CD14-positive monocyte (primary cell): ENCODE measurements around the gene ZNF467. TPM values are rescaled to one million over a fixed set of nuclear protein-coding genes. Genes with fewer than 3 reads are reported as not detected.

ENCODE experiments used
- DNase-seq, 3 donors: peaks; one replicate each; pipeline ENCODE4 v3.0.0-alpha.2; 2011 to 2022
- H2AFZ ChIP-seq: 2 replicates; pipeline ENCODE4 v1.6.0; 2012; ENCODE audit warnings: mild to moderate bottlenecking, low read depth, low read length, inconsistent platforms; ENCODE audit not compliant: insufficient read depth, poor library complexity, severe bottlenecking
- H3K27ac ChIP-seq, 2 donors: 1 replicate in 1 of 2; 2 replicates in 1 of 2; pipeline ENCODE4 v1.5.1; 2012 to 2013; ENCODE audit warnings: low read length in 2 of 2, control low read depth in 1 of 2, inconsistent platforms in 1 of 2, low read depth in 1 of 2, mild to moderate bottlenecking in 1 of 2
- H3K27me3 ChIP-seq, 2 donors: one replicate each; pipeline versions ENCODE4 v1.6.0 to v1.6.1; 2011 to 2013; ENCODE audit warnings: low read length in 2 of 2; ENCODE audit not compliant: control insufficient read depth in 2 of 2, insufficient read depth in 2 of 2
- H3K36me3 ChIP-seq, 2 donors: replicated peaks in 1 of 2; 1 replicate in 1 of 2; 2 replicates in 1 of 2; pipeline versions ENCODE4 v1.5.1 to v1.6.1; 2012 to 2013; ENCODE audit warnings: low read length in 2 of 2, control low read depth in 1 of 2, inconsistent platforms in 1 of 2, mild to moderate bottlenecking in 1 of 2; ENCODE audit not compliant: insufficient read depth in 2 of 2, control insufficient read depth in 1 of 2
- H3K4me1 ChIP-seq, 2 donors: 1 replicate in 1 of 2; 2 replicates in 1 of 2; pipeline versions ENCODE4 v1.5.1 to v1.6.1; 2012 to 2013; ENCODE audit warnings: low read length in 2 of 2, control low read depth in 1 of 2, inconsistent platforms in 1 of 2, mild to moderate bottlenecking in 1 of 2, moderate library complexity in 1 of 2; ENCODE audit not compliant: insufficient read depth in 2 of 2, control insufficient read depth in 1 of 2
- H3K4me2 ChIP-seq: replicated peaks from 2 replicates; pipeline ENCODE3; 2012; ENCODE audit warnings: low read length, moderate library complexity, mild to moderate bottlenecking; ENCODE audit not compliant: poor library complexity, severe bottlenecking; ENCODE audit errors: extremely low read depth
- H3K4me3 ChIP-seq, 3 experiments: fragments of 200-600 bp in 1 of 3; sonication (generic) in 1 of 3; replicated peaks in 1 of 3; 1 replicate in 2 of 3; 2 replicates in 1 of 3; pipeline ENCODE4 v1.5.1; 2011 to 2013; ENCODE audit warnings: low read length in 3 of 3, mild to moderate bottlenecking in 3 of 3, control low read depth in 2 of 3, low read depth in 2 of 3, inconsistent platforms in 1 of 3, moderate library complexity in 1 of 3
- H3K79me2 ChIP-seq: 2 replicates; pipeline ENCODE4 v1.6.0; 2012; ENCODE audit warnings: mild to moderate bottlenecking, control low read depth, inconsistent platforms, low read length, moderate library complexity; ENCODE audit not compliant: insufficient read depth
- H3K9ac ChIP-seq: 2 replicates; pipeline ENCODE4 v1.6.0; 2017; ENCODE audit warnings: low read length, mild to moderate bottlenecking; ENCODE audit not compliant: insufficient read depth, poor library complexity, severe bottlenecking
- H3K9me3 ChIP-seq, 2 donors: replicated peaks in 1 of 2; 1 replicate in 1 of 2; 2 replicates in 1 of 2; pipeline versions ENCODE4 v1.5.1 to v1.6.1; 2012 to 2013; ENCODE audit warnings: low read length in 2 of 2, control low read depth in 1 of 2; ENCODE audit not compliant: control insufficient read depth in 1 of 2, insufficient read depth in 1 of 2
- H4K20me1 ChIP-seq: 2 replicates; pipeline ENCODE4 v1.6.0; 2012; ENCODE audit warnings: mild to moderate bottlenecking, low read length, control low read depth, moderate library complexity; ENCODE audit not compliant: insufficient read depth
- H3K27ac Mint-ChIP-seq, 7 donors: one replicate each; pipeline ENCODE4 v1.8.0; 2020; ENCODE audit warnings: mild to moderate bottlenecking in 7 of 7, mixed read lengths in 7 of 7, moderate library complexity in 6 of 7, inconsistent platforms in 2 of 7
- H3K27me3 Mint-ChIP-seq, 3 donors: one replicate each; pipeline ENCODE4 v1.8.0; 2021 to 2022; ENCODE audit warnings: low read depth in 3 of 3, mild to moderate bottlenecking in 3 of 3, mixed read lengths in 3 of 3, moderate library complexity in 3 of 3, inconsistent platforms in 1 of 3
- H3K36me3 Mint-ChIP-seq, 2 donors: one replicate each; pipeline ENCODE4 v1.8.0; 2020; ENCODE audit warnings: mixed read lengths in 2 of 2, inconsistent platforms in 1 of 2, mild to moderate bottlenecking in 1 of 2
- H3K4me1 Mint-ChIP-seq: one replicate; pipeline ENCODE4 v1.8.0; 2020; ENCODE audit warnings: mild to moderate bottlenecking, mixed read lengths
- H3K4me3 Mint-ChIP-seq, 2 donors: one replicate each; pipeline ENCODE4 v1.8.0; 2020; ENCODE audit warnings: mild to moderate bottlenecking in 2 of 2, mixed read lengths in 2 of 2, moderate library complexity in 1 of 2
- H3K9me3 Mint-ChIP-seq, 7 donors: one replicate each; pipeline ENCODE4 v1.8.0; 2020 to 2022; ENCODE audit warnings: mixed read lengths in 7 of 7, mild to moderate bottlenecking in 6 of 7, moderate library complexity in 6 of 7, inconsistent platforms in 2 of 7
- CTCF ChIP-seq: fragments of 200-600 bp; IDR thresholded peaks from one replicate; pipeline ENCODE4 v1.8.0; 2022; ENCODE audit warnings: antibody characterized with exemption, mild to moderate bottlenecking
- WGBS: methylation state at CpG from one replicate; pipeline ENCODE4 v1.1.5; 2013; ENCODE audit warnings: missing lambda C conversion rate; ENCODE audit not compliant: insufficient coverage; 5-methylcytosine and 5-hydroxymethylcytosine counted together
- intact Hi-C, 2 donors: fragments of 100-400 bp; cut with micrococcal nuclease; formaldehyde crosslinking; loops; one replicate each; pipeline versions ENCODE4 v1.15.0 to v1.15.1; 2023
- polyA plus RNA-seq, 3 donors: library from polyadenylated mRNA; depleted of rRNA in 1 of 3; unstranded in 2 of 3; stranded (reverse) in 1 of 3; fragments of 300-500 nt in 2 of 3; fragments of >200 nt in 1 of 3; fragmentation: Illumina TruSeq in 2 of 3; gene quantifications; 1 replicate in 2 of 3; 2 replicates in 1 of 3; pipeline ENCODE4 v1.2.3, GENCODE V29; 2012 to 2021

Gene ZNF467
- polyA plus RNA-seq, 3 donors = 43.4 to 100 (median 52.8) TPM

GRCh38 chr7:149787428-149788299 lies 14.3 kb upstream of the ZNF467 start:
- Mint-ChIP-seq H3K36me3 (no peaks in the 10 kb centered on the region), H3K27me3 (peaks cover 27 to 42% (median 42%) of the 10 kb centered on the region in 3 donors), H3K27ac (no peak overlapping the region), H3K4me3 (peak overlapping the region in 1 of 2 donors; percentile 59), H3K4me1 (peaks cover 8% of the 10 kb centered on the region), H3K9me3 (peaks cover 0 to 3% (median 0%) of the 10 kb centered on the region in 7 donors)
- Histone ChIP-seq H3K27me3 (peaks cover 3 to 39% of the 10 kb centered on the region in 2 donors), H2AFZ (peak overlapping the region; percentile 21), H3K36me3 (no peaks in the 10 kb centered on the region), H3K4me3 (no peak overlapping the region), H3K79me2 (no peaks in the 10 kb centered on the region), H3K9me3 (no peaks in the 10 kb centered on the region), H4K20me1 (no peaks in the 10 kb centered on the region), H3K4me1 (peaks cover 12 to 19% of the 10 kb centered on the region in 2 donors), H3K27ac (no peak overlapping the region), H3K4me2 (peak overlapping the region; percentile 12), H3K9ac (no peak overlapping the region)
- DNase-seq = peak; percentile 22 to 24 (median 23)
- TF ChIP-seq CTCF = peak; percentile 15
- WGBS = 47% methylated on average over 35 of the region's 35 CpGs
- intact Hi-C loops = no loop called here

- no peak for TF ChIP-seq CTCF
- H3K9me3 Mint-ChIP-seq = peaks cover 0 to 3% (median 0%) of the 10 kb centered on the region in 7 donors
- peaks cover 10% of the 10 kb centered on the region for H3K4me1 Mint-ChIP-seq
- H3K4me2 ChIP-seq = no peak overlapping the region
- H3K27ac Mint-ChIP-seq = no peak overlapping the region
- H3K27me3 ChIP-seq = peaks cover 3 to 35% of the 10 kb centered on the region in 2 donors
- no peak overlapping the region for H3K27ac ChIP-seq
- H2AFZ ChIP-seq = no peak overlapping the region
- no peak overlapping the region for H3K9ac ChIP-seq
- no peak overlapping the region for H3K4me3 ChIP-seq
- peaks cover 26 to 37% (median 36%) of the 10 kb centered on the region in 3 donors for H3K27me3 Mint-ChIP-seq
- H3K36me3 ChIP-seq = no peaks in the 10 kb centered on the region
- intact Hi-C loops = no loop called here
- H3K36me3 Mint-ChIP-seq = no peaks in the 10 kb centered on the region
- H3K4me3 Mint-ChIP-seq = no peak overlapping the region
- DNase-seq = no peak
- no peaks in the 10 kb centered on the region for H3K79me2 ChIP-seq
- H3K4me1 ChIP-seq = peaks cover 12 to 19% of the 10 kb centered on the region in 2 donors
- H3K9me3 ChIP-seq = no peaks in the 10 kb centered on the region
- WGBS = 92% methylated on average over 6 of the region's 9 CpGs
- H4K20me1 ChIP-seq = no peaks in the 10 kb centered on the region
Measured at GRCh38 chr7:149785983-149786382, 12.6 kb upstream of the ZNF467 start.
